HL-60 (cell line): ENCODE results near the gene DMBX1.

Experiments
- DNase-seq, 2 experiments: peaks; one replicate each; pipeline ENCODE4 v3.0.0-alpha.2; 2010 to 2020; ENCODE audit warnings: low read depth in 1 of 2, low spot score in 1 of 2
- H3K27ac ChIP-seq: fragments of 250-450 bp; sonication (Bioruptor Pico); replicated peaks from 2 replicates; pipeline ENCODE4 v1.5.1; 2020; ENCODE audit warnings: mild to moderate bottlenecking, moderate library complexity
- H3K27me3 ChIP-seq: fragments of 250-450 bp; sonication (Bioruptor Pico); 2 replicates; pipeline ENCODE4 v1.5.1; 2021; ENCODE audit warnings: mild to moderate bottlenecking, moderate library complexity; ENCODE audit not compliant: insufficient read depth, poor library complexity, severe bottlenecking
- H3K4me3 ChIP-seq: replicated peaks from 2 replicates; pipeline ENCODE4 v1.5.1; 2011; ENCODE audit warnings: mild to moderate bottlenecking, control low read depth, low read length; ENCODE audit not compliant: insufficient read depth
- GABPA ChIP-seq: IDR thresholded peaks from 2 replicates; pipeline ENCODE4 v1.6.1; 2012; ENCODE audit warnings: low read depth
- POLR2AphosphoS5 ChIP-seq: IDR thresholded peaks from 2 replicates; pipeline ENCODE4 v1.6.1; 2012; ENCODE audit warnings: low read depth
- SPI1 ChIP-seq: IDR thresholded peaks from 2 replicates; pipeline ENCODE4 v1.6.1; 2012; ENCODE audit warnings: low read depth, mild to moderate bottlenecking, borderline replicate concordance
- TF ChIP-seq, protein P1 (sequence below): IDR thresholded peaks from 2 replicates; pipeline ENCODE4 v1.6.1; 2012; ENCODE audit warnings: low read depth; ENCODE audit not compliant: insufficient replicate concordance
- TF ChIP-seq, protein P2 (sequence below): IDR thresholded peaks from one replicate; pipeline ENCODE4 v1.5.1; 2011; ENCODE audit warnings: low read length, control low read depth, inconsistent platforms; ENCODE audit not compliant: insufficient read depth

The DMBX1 gene

DNA sequence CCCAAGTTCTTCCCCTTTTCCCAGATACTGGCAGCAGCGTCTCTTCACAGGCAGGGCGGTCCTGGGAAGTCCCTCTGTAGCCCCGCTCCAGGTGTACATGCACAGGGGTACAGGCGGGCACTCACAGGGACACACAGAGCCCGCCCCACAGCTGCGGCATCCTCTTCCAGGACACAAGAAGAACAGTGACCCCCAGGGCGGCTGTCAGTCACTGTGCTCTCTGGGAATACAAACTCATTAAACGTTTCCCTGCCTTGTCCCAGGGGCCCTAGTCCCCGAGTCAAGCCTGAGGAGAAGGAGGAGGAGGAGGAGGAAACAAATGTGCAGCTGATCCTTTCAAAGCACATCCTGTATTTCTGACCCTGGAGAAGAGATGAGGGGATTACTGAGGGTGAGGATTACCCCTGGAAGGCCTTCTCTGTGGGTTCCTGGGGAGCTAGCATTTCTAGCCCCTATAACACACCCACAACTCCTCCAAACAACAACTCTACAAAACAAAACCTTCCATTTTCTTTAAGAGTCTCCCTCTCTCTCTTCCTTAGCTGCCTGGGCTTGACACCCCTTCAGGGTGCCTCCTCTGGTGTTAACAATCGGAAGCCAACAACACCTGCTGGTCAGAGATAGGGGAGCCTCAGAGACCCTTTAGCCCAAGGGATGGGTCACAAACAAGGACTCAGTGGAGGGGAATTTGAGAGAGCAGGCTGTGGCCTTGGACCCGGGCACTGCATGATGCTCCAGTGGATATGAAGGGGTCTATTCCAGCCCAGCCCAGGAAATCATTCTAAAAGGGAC lies 28.4 kb upstream of the DMBX1 start:
- Histone ChIP-seq H3K4me3 (no peak overlapping the region), H3K27me3 (peaks cover 43% of the 10 kb centered on the region), H3K27ac (no peak overlapping the region)
- TF ChIP-seq SPI1 (no peak), POLR2AphosphoS5 (no peak)
- TF ChIP-seq, protein P1, sequence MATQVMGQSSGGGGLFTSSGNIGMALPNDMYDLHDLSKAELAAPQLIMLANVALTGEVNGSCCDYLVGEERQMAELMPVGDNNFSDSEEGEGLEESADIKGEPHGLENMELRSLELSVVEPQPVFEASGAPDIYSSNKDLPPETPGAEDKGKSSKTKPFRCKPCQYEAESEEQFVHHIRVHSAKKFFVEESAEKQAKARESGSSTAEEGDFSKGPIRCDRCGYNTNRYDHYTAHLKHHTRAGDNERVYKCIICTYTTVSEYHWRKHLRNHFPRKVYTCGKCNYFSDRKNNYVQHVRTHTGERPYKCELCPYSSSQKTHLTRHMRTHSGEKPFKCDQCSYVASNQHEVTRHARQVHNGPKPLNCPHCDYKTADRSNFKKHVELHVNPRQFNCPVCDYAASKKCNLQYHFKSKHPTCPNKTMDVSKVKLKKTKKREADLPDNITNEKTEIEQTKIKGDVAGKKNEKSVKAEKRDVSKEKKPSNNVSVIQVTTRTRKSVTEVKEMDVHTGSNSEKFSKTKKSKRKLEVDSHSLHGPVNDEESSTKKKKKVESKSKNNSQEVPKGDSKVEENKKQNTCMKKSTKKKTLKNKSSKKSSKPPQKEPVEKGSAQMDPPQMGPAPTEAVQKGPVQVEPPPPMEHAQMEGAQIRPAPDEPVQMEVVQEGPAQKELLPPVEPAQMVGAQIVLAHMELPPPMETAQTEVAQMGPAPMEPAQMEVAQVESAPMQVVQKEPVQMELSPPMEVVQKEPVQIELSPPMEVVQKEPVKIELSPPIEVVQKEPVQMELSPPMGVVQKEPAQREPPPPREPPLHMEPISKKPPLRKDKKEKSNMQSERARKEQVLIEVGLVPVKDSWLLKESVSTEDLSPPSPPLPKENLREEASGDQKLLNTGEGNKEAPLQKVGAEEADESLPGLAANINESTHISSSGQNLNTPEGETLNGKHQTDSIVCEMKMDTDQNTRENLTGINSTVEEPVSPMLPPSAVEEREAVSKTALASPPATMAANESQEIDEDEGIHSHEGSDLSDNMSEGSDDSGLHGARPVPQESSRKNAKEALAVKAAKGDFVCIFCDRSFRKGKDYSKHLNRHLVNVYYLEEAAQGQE = no peak
- TF ChIP-seq, protein P2, sequence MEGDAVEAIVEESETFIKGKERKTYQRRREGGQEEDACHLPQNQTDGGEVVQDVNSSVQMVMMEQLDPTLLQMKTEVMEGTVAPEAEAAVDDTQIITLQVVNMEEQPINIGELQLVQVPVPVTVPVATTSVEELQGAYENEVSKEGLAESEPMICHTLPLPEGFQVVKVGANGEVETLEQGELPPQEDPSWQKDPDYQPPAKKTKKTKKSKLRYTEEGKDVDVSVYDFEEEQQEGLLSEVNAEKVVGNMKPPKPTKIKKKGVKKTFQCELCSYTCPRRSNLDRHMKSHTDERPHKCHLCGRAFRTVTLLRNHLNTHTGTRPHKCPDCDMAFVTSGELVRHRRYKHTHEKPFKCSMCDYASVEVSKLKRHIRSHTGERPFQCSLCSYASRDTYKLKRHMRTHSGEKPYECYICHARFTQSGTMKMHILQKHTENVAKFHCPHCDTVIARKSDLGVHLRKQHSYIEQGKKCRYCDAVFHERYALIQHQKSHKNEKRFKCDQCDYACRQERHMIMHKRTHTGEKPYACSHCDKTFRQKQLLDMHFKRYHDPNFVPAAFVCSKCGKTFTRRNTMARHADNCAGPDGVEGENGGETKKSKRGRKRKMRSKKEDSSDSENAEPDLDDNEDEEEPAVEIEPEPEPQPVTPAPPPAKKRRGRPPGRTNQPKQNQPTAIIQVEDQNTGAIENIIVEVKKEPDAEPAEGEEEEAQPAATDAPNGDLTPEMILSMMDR = no peak
- DNase-seq = no peak

DNA sequence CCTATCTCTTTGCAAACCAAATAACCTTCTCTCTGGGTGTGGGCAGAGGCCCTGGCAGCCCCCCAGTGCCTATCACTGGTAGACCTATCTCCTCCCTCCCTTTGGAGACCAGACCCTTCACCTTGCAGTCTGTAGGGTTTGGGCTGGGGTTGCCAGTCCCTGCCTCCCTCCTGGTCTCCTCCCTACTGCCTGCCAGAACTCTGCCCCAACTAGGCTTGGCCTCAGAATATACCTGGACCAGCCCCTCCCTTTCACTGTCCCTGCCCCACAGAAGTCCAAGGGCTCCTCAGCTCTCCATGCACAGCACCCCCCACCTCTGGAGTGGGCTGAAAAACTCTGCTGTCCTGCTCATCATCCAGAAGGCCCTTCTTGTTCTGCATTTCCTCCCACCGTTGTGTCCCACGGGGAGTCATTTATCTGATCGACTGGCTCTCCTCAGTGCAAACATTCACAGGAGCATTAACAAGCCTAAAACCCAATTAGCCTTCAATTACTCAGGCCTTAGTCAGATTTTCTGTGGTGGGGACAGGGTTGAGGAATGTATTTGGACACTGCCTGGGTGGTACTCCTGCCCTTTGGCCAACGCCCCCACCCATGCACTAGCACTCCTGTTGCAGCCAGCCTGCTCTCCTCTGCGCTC lies 27.7 kb upstream of the DMBX1 start:
- DNase-seq = no peak
- no peak for TF ChIP-seq SPI1
- TF ChIP-seq POLR2AphosphoS5 = no peak
- TF ChIP-seq, protein P2 = no peak
- TF ChIP-seq, protein P1 = no peak
- no peak for TF ChIP-seq GABPA
- H3K27me3 ChIP-seq = peaks cover 48% of the 10 kb centered on the region
- H3K4me3 ChIP-seq = no peak overlapping the region
- no peak overlapping the region for H3K27ac ChIP-seq

GRCh38 chr1:46464013-46464548 lies 25.6 kb upstream of the DMBX1 start:
- DNase-seq = no peak
- TF ChIP-seq, protein P2 = no peak
- TF ChIP-seq SPI1 = no peak
- Histone ChIP-seq H3K27me3 (peaks cover 47% of the 10 kb centered on the region), H3K4me3 (no peak overlapping the region), H3K27ac (no peak overlapping the region)
